Trophoblast cell (in vitro differentiated cells and primary cell): ENCODE results near the gene LETMD1.
A peak's percentile ranks its signal among the peaks of the same experiment; 100 is the strongest.

ENCODE experiments used
- DNase-seq, 2 donors: peaks; one replicate each; pipeline ENCODE4 v3.0.0-alpha.2; 2016
- H2AFZ ChIP-seq: 2 replicates; pipeline ENCODE4 v1.6.1; 2013; ENCODE audit warnings: low read length, moderate library complexity, mild to moderate bottlenecking; ENCODE audit not compliant: insufficient read depth, poor library complexity
- H2AK5ac ChIP-seq: 2 replicates; pipeline ENCODE4 v1.6.1; 2013; ENCODE audit warnings: mild to moderate bottlenecking, low read length
- H2BK120ac ChIP-seq: 2 replicates; pipeline ENCODE4 v1.6.1; 2013; ENCODE audit warnings: low read length, mild to moderate bottlenecking, moderate library complexity; ENCODE audit not compliant: insufficient read depth, poor library complexity
- H2BK12ac ChIP-seq: 2 replicates; pipeline ENCODE4 v1.6.1; 2013; ENCODE audit warnings: mild to moderate bottlenecking, low read length, moderate library complexity
- H2BK5ac ChIP-seq: 2 replicates; pipeline ENCODE4 v1.6.1; 2013; ENCODE audit warnings: low read length, low read depth, moderate library complexity, mild to moderate bottlenecking; ENCODE audit not compliant: poor library complexity
- H3K14ac ChIP-seq: 2 replicates; pipeline ENCODE4 v1.6.1; 2013; ENCODE audit warnings: mild to moderate bottlenecking, low read length
- H3K18ac ChIP-seq: 2 replicates; pipeline ENCODE4 v1.6.1; 2013; ENCODE audit warnings: mild to moderate bottlenecking, low read length
- H3K23ac ChIP-seq: 2 replicates; pipeline ENCODE4 v1.6.1; 2013; ENCODE audit warnings: low read length
- H3K27ac ChIP-seq: 2 replicates; pipeline ENCODE4 v1.5.1; 2013; ENCODE audit warnings: low read depth, mild to moderate bottlenecking, inconsistent platforms, low read length, moderate library complexity
- H3K27me3 ChIP-seq: 2 replicates; pipeline ENCODE4 v1.6.1; 2013; ENCODE audit warnings: inconsistent platforms, mild to moderate bottlenecking, low read length, moderate library complexity; ENCODE audit not compliant: insufficient read depth
- H3K36me3 ChIP-seq, 2 experiments: 1 replicate in 1 of 2; 2 replicates in 1 of 2; pipeline ENCODE4 v1.6.1; 2013; ENCODE audit warnings: low read length in 2 of 2, mild to moderate bottlenecking in 2 of 2, moderate library complexity in 1 of 2; ENCODE audit not compliant: insufficient read depth in 2 of 2, control insufficient read depth in 1 of 2
- H3K4ac ChIP-seq: 2 replicates; pipeline ENCODE4 v1.6.1; 2013; ENCODE audit warnings: low read depth, mild to moderate bottlenecking, low read length, moderate library complexity
- H3K4me1 ChIP-seq, 2 experiments: 1 replicate in 1 of 2; 2 replicates in 1 of 2; pipeline ENCODE4 v1.6.1; 2013; ENCODE audit warnings: low read length in 2 of 2, mild to moderate bottlenecking in 2 of 2, moderate library complexity in 1 of 2; ENCODE audit not compliant: insufficient read depth in 2 of 2, control insufficient read depth in 1 of 2
- H3K4me2 ChIP-seq: 2 replicates; pipeline ENCODE4 v1.6.1; 2013; ENCODE audit warnings: inconsistent platforms, mild to moderate bottlenecking, low read length, moderate library complexity
- H3K4me3 ChIP-seq: 2 replicates; pipeline ENCODE4 v1.5.1; 2013; ENCODE audit warnings: mild to moderate bottlenecking, low read depth, low read length, inconsistent platforms
- H3K79me1 ChIP-seq: one replicate; pipeline ENCODE4 v1.6.1; 2013; ENCODE audit warnings: low read length
- H3K79me2 ChIP-seq: 2 replicates; pipeline ENCODE4 v1.6.1; 2013; ENCODE audit warnings: low read length, mild to moderate bottlenecking; ENCODE audit not compliant: control insufficient read depth, insufficient read depth, poor library complexity
- H3K9ac ChIP-seq: 2 replicates; pipeline ENCODE4 v1.6.1; 2013; ENCODE audit warnings: mild to moderate bottlenecking, low read length
- H3K9me3 ChIP-seq: 2 replicates; pipeline ENCODE4 v1.6.1; 2013; ENCODE audit warnings: low read depth, mild to moderate bottlenecking, control low read depth, inconsistent platforms, low read length; ENCODE audit not compliant: insufficient read depth
- H4K12ac ChIP-seq: 2 replicates; pipeline ENCODE4 v1.6.1; 2013; ENCODE audit warnings: low read depth, mild to moderate bottlenecking, low read length, moderate library complexity
- H4K8ac ChIP-seq: 2 replicates; pipeline ENCODE4 v1.6.1; 2013; ENCODE audit warnings: low read depth, mild to moderate bottlenecking, low read length, moderate library complexity
- H4K91ac ChIP-seq: one replicate; pipeline ENCODE4 v1.6.1; 2013; ENCODE audit warnings: low read depth, mild to moderate bottlenecking, low read length, moderate library complexity
- WGBS: extraction: QIAGEN DNeasy Blood & Tissue Kit; methylation state at CpG from one replicate; pipeline ENCODE4 v1.1.7; 2013; ENCODE audit warnings: missing lambda C conversion rate; ENCODE audit not compliant: insufficient read length, insufficient coverage; ENCODE audit errors: extremely low coverage; 5-methylcytosine and 5-hydroxymethylcytosine counted together

Gene LETMD1

DNA sequence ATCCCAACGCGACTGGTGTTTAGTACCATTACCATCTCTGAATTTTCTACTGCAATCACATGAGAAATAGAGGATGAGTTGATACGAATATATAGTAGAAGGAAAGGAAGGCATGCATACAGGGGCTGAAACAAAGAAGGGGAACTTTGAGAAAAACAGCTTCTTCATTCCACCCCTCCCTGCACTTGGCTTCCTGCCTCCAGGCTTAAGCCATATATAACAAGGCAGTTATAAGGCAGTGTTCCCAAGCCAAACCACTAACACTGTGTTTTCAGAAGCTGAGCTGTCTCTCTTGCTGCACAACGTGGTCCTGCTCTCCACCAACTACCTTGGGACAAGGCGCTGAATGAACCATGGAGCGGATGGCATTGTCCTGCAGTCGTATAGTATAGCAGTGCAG, 11.0 kb downstream of the LETMD1 start:
- Histone ChIP-seq H3K14ac (no peak overlapping the region), H2AFZ (no peak overlapping the region), H3K27me3 (no peaks in the 10 kb centered on the region), H3K4me3 (no peak overlapping the region), H2BK12ac (no peak overlapping the region), H3K9me3 (no peaks in the 10 kb centered on the region), H4K12ac (no peak overlapping the region), H3K79me2 (no peaks in the 10 kb centered on the region), H3K9ac (no peak overlapping the region), H3K36me3 (peaks cover 20 to 46% of the 10 kb centered on the region in 2 experiments), H3K23ac (no peak overlapping the region), H3K18ac (no peak overlapping the region), H4K91ac (no peak overlapping the region), H2AK5ac (no peak overlapping the region), H3K4me1 (no peaks in the 10 kb centered on the region), H3K27ac (no peak overlapping the region), H3K4ac (no peak overlapping the region), H2BK5ac (no peak overlapping the region), H2BK120ac (no peak overlapping the region), H4K8ac (no peak overlapping the region), H3K4me2 (no peak overlapping the region), H3K79me1 (no peaks in the 10 kb centered on the region)
- WGBS: no CpG with 5 or more reads among the region's 7 CpGs
- no peak for DNase-seq

- Histone ChIP-seq H3K23ac (no peak overlapping the region), H2AFZ (no peak overlapping the region), H3K14ac (no peak overlapping the region), H4K8ac (no peak overlapping the region), H3K18ac (no peak overlapping the region), H3K79me1 (no peaks in the 10 kb centered on the region), H2BK12ac (no peak overlapping the region), H4K12ac (no peak overlapping the region), H3K9me3 (no peaks in the 10 kb centered on the region), H3K27me3 (no peaks in the 10 kb centered on the region), H3K4me2 (no peak overlapping the region), H3K4me3 (no peak overlapping the region), H3K9ac (no peak overlapping the region), H3K79me2 (no peaks in the 10 kb centered on the region), H3K27ac (no peak overlapping the region), H3K4ac (no peak overlapping the region), H2AK5ac (no peak overlapping the region), H2BK5ac (no peak overlapping the region), H3K36me3 (peaks cover 38 to 69% of the 10 kb centered on the region in 2 experiments), H4K91ac (no peak overlapping the region), H3K4me1 (no peaks in the 10 kb centered on the region), H2BK120ac (no peak overlapping the region)
- no CpG with 5 or more reads among the region's 9 CpGs for WGBS
- DNase-seq: peak; percentile 69 to 87
These were observed 14.7 kb downstream of the LETMD1 start for GRCh38 chr12:51062631-51063397.

GRCh38 chr12:51065530-51065929, 17.4 kb downstream of the LETMD1 start:
- Histone ChIP-seq H2BK5ac (no peak overlapping the region), H3K79me1 (peaks cover 2% of the 10 kb centered on the region), H3K79me2 (no peaks in the 10 kb centered on the region), H2BK120ac (no peak overlapping the region), H2AFZ (no peak overlapping the region), H3K23ac (no peak overlapping the region), H3K27me3 (no peaks in the 10 kb centered on the region), H4K8ac (no peak overlapping the region), H2BK12ac (no peak overlapping the region), H3K4me3 (no peak overlapping the region), H4K91ac (no peak overlapping the region), H3K14ac (no peak overlapping the region), H3K9ac (no peak overlapping the region), H4K12ac (no peak overlapping the region), H3K36me3 (peaks cover 39 to 68% of the 10 kb centered on the region in 2 experiments), H3K27ac (no peak overlapping the region), H3K4ac (no peak overlapping the region), H3K4me2 (no peak overlapping the region), H3K4me1 (peaks cover 2% of the 10 kb centered on the region in 2 experiments), H3K9me3 (no peaks in the 10 kb centered on the region), H2AK5ac (no peak overlapping the region), H3K18ac (no peak overlapping the region)
- no CpG with 5 or more reads among the region's 5 CpGs for WGBS
- DNase-seq: no peak

DNA sequence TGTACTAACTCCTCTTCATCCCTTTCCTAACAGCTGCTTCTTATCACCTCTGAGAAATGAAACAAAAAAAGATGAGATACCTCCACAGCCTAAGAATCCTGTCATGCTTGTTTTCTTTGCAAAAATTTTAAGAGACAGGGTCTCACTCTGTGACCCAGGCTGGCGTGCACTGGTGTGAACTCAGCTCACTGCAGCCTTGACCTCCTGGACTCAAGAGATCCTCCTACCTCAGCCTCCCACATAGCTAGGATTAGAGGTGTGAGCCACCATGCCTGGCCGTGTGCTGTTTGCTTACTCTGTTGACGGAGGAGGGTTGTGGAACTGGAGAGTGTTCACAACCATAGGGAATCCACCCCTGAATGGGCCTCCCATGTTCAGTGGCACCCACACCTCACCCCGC, 19.1 kb downstream of the LETMD1 start:
- H3K4me2 ChIP-seq: no peak overlapping the region

More for the DNA sequence above, 19.1 kb downstream of the LETMD1 start:
- Histone ChIP-seq H2BK5ac (no peak overlapping the region), H3K79me2 (no peaks in the 10 kb centered on the region), H3K9me3 (no peaks in the 10 kb centered on the region), H3K4me1 (peaks cover 2% of the 10 kb centered on the region in 2 experiments), H3K18ac (no peak overlapping the region), H2BK12ac (no peak overlapping the region), H2AK5ac (no peak overlapping the region), H3K36me3 (peaks cover 46 to 80% of the 10 kb centered on the region in 2 experiments), H2AFZ (no peak overlapping the region), H3K27ac (no peak overlapping the region), H3K23ac (no peak overlapping the region), H3K14ac (no peak overlapping the region), H2BK120ac (no peak overlapping the region), H4K12ac (no peak overlapping the region), H4K91ac (no peak overlapping the region), H4K8ac (no peak overlapping the region), H3K9ac (no peak overlapping the region), H3K4me3 (no peak overlapping the region), H3K4ac (no peak overlapping the region), H3K27me3 (no peaks in the 10 kb centered on the region), H3K79me1 (peaks cover 2% of the 10 kb centered on the region)
- WGBS: no CpG with 5 or more reads among the region's 4 CpGs
- peak; percentile 30 to 63 for DNase-seq
